ENCODE data around the gene CCDC126.

CCDC126 gene

DNA sequence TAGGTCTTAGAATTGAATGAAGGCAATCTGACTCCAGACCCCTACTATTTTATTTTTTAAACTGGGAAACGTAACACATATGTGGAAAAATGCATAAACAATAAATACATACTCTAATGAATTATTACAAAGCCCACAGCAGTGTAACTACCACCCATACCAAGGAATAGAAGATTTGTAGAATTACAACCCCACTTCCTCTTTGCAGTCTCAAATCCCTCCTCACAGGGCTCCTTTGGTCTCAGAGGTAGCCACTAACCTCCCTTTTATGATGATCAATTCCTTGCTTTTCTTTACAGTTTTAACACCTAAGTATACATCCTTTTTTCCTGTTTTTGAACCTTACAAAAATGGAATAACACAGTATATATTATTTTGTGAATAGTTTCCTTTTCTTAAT, 6.7 kb upstream of the CCDC126 start:
- ChIA-PET CTCF (interaction anchor here (0.6 kb wide), 1 partner anchor 28 kb away, joined by 3 read pairs; no protein-coding TSS in a partner anchor), POLR2A (no interaction called here)
- Histone ChIP-seq H3K27ac (ENCODE audit: extremely low read depth, low read depth, low read length) (no peak overlapping the region), H3K4me1 (ENCODE audit: control insufficient read depth, insufficient read depth, low read length) (0 out of 2 replicates have a peak, but pooled peaks cover 2% of the 10 kb centered on the region), H3K36me3 (ENCODE audit: control insufficient read depth in 2 of 2, insufficient read depth in 1 of 2, low read length in 2 of 2) (no peaks in the 10 kb centered on the region), H3K4me3 (ENCODE audit: low read depth, low read length) (no peak overlapping the region), H3K9me3 (ENCODE audit: control insufficient read depth, insufficient read depth, low read depth, low read length) (no peaks in the 10 kb centered on the region)
- TF ChIP-seq KLF8 (tag by site-specific recombination; IDR thresholded peaks at IDR 0.05): no peak
- TF ChIP-seq ZNF146 (tag by site-specific recombination; IDR thresholded peaks at IDR 0.05): no peak
- TF ChIP-seq ZNF501 (tag by site-specific recombination; IDR thresholded peaks at IDR 0.05): no peak
- no peak for TF ChIP-seq ZNF114 (tag by site-specific recombination; IDR thresholded peaks at IDR 0.05)
- TF ChIP-seq, protein P1, sequence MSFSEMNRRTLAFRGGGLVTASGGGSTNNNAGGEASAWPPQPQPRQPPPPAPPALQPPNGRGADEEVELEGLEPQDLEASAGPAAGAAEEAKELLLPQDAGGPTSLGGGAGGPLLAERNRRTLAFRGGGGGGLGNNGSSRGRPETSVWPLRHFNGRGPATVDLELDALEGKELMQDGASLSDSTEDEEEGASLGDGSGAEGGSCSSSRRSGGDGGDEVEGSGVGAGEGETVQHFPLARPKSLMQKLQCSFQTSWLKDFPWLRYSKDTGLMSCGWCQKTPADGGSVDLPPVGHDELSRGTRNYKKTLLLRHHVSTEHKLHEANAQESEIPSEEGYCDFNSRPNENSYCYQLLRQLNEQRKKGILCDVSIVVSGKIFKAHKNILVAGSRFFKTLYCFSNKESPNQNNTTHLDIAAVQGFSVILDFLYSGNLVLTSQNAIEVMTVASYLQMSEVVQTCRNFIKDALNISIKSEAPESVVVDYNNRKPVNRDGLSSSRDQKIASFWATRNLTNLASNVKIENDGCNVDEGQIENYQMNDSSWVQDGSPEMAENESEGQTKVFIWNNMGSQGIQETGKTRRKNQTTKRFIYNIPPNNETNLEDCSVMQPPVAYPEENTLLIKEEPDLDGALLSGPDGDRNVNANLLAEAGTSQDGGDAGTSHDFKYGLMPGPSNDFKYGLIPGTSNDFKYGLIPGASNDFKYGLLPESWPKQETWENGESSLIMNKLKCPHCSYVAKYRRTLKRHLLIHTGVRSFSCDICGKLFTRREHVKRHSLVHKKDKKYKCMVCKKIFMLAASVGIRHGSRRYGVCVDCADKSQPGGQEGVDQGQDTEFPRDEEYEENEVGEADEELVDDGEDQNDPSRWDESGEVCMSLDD (tag by site-specific recombination; IDR thresholded peaks at IDR 0.05): no peak
- no peak for TF ChIP-seq ZNF394 (tag by site-specific recombination; IDR thresholded peaks at IDR 0.05; ENCODE audit: borderline replicate concordance)
- TF ChIP-seq, protein P2, sequence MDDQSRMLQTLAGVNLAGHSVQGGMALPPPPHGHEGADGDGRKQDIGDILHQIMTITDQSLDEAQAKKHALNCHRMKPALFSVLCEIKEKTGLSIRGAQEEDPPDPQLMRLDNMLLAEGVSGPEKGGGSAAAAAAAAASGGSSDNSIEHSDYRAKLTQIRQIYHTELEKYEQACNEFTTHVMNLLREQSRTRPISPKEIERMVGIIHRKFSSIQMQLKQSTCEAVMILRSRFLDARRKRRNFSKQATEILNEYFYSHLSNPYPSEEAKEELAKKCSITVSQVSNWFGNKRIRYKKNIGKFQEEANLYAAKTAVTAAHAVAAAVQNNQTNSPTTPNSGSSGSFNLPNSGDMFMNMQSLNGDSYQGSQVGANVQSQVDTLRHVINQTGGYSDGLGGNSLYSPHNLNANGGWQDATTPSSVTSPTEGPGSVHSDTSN (CRISPR knock-in tag; IDR thresholded peaks at IDR 0.05): no peak
- no peak for TF ChIP-seq ZNF548 (tag by site-specific recombination; IDR thresholded peaks at IDR 0.05)
- TF ChIP-seq, protein P3, sequence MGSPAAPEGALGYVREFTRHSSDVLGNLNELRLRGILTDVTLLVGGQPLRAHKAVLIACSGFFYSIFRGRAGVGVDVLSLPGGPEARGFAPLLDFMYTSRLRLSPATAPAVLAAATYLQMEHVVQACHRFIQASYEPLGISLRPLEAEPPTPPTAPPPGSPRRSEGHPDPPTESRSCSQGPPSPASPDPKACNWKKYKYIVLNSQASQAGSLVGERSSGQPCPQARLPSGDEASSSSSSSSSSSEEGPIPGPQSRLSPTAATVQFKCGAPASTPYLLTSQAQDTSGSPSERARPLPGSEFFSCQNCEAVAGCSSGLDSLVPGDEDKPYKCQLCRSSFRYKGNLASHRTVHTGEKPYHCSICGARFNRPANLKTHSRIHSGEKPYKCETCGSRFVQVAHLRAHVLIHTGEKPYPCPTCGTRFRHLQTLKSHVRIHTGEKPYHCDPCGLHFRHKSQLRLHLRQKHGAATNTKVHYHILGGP (tag by site-specific recombination; IDR thresholded peaks at IDR 0.05): no peak
- no peak for TF ChIP-seq ZBTB48 (tag by site-specific recombination; IDR thresholded peaks at IDR 0.05)
- TF ChIP-seq ZNF433 (tag by site-specific recombination; IDR thresholded peaks at IDR 0.05; ENCODE audit: low read depth): no peak
- TF ChIP-seq, protein P4, sequence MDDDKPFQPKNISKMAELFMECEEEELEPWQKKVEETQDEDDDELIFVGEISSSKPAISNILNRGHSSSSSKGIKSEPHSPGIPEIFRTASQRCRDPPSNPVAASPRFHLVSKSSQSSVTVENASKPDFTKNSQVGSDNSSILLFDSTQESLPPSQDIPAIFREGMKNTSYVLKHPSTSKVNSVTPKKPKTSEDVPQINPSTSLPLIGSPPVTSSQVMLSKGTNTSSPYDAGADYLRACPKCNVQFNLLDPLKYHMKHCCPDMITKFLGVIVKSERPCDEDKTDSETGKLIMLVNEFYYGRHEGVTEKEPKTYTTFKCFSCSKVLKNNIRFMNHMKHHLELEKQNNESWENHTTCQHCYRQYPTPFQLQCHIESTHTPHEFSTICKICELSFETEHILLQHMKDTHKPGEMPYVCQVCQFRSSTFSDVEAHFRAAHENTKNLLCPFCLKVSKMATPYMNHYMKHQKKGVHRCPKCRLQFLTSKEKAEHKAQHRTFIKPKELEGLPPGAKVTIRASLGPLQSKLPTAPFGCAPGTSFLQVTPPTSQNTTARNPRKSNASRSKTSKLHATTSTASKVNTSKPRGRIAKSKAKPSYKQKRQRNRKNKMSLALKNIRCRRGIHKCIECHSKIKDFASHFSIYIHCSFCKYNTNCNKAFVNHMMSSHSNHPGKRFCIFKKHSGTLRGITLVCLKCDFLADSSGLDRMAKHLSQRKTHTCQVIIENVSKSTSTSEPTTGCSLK (tag by site-specific recombination; IDR thresholded peaks at IDR 0.05): no peak
- TF ChIP-seq, protein P5, sequence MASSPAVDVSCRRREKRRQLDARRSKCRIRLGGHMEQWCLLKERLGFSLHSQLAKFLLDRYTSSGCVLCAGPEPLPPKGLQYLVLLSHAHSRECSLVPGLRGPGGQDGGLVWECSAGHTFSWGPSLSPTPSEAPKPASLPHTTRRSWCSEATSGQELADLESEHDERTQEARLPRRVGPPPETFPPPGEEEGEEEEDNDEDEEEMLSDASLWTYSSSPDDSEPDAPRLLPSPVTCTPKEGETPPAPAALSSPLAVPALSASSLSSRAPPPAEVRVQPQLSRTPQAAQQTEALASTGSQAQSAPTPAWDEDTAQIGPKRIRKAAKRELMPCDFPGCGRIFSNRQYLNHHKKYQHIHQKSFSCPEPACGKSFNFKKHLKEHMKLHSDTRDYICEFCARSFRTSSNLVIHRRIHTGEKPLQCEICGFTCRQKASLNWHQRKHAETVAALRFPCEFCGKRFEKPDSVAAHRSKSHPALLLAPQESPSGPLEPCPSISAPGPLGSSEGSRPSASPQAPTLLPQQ (tag by site-specific recombination; IDR thresholded peaks at IDR 0.05): no peak
- no peak for TF ChIP-seq ZNF585B (tag by site-specific recombination; IDR thresholded peaks at IDR 0.05)
- no peak for TF ChIP-seq ZNF202 (tag by site-specific recombination; IDR thresholded peaks at IDR 0.05; ENCODE audit: borderline replicate concordance)
- TF ChIP-seq ZNF292 (tag by site-specific recombination; IDR thresholded peaks at IDR 0.05; ENCODE audit: borderline replicate concordance, low read depth): no peak
- TF ChIP-seq ZNF626 (tag by site-specific recombination; IDR thresholded peaks at IDR 0.05): no peak
- TF ChIP-seq, protein P6, sequence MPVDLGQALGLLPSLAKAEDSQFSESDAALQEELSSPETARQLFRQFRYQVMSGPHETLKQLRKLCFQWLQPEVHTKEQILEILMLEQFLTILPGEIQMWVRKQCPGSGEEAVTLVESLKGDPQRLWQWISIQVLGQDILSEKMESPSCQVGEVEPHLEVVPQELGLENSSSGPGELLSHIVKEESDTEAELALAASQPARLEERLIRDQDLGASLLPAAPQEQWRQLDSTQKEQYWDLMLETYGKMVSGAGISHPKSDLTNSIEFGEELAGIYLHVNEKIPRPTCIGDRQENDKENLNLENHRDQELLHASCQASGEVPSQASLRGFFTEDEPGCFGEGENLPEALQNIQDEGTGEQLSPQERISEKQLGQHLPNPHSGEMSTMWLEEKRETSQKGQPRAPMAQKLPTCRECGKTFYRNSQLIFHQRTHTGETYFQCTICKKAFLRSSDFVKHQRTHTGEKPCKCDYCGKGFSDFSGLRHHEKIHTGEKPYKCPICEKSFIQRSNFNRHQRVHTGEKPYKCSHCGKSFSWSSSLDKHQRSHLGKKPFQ (tag by site-specific recombination; IDR thresholded peaks at IDR 0.05): no peak
- TF ChIP-seq ZNF792 (tag by site-specific recombination; IDR thresholded peaks at IDR 0.05): no peak
- TF ChIP-seq HOXD13 (CRISPR knock-in tag; IDR thresholded peaks at IDR 0.05; ENCODE audit: borderline replicate concordance): no peak
